ENCODE data around the gene NEDD4L.

The NEDD4L gene

DNA sequence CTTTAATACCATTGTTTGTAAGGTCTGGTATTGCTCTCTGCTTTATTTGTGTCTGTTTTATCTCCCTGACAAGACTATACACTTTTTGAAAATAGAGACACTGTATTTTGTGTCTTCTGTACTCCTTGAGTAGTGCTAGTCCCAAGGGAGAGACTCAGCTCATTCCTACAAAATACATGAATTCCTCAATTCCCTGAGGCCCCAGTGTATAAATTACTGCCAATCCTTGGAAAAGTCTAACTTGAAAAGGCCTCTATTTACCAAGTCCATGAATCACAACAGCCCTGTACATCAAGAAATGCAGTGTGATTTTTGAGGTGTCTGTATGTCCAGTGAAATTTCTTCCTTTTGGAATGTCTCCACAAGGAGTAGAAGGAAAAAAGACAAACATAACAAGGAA is 34.9 kb upstream of the NEDD4L start (continued):
- TF ChIP-seq, protein P1, sequence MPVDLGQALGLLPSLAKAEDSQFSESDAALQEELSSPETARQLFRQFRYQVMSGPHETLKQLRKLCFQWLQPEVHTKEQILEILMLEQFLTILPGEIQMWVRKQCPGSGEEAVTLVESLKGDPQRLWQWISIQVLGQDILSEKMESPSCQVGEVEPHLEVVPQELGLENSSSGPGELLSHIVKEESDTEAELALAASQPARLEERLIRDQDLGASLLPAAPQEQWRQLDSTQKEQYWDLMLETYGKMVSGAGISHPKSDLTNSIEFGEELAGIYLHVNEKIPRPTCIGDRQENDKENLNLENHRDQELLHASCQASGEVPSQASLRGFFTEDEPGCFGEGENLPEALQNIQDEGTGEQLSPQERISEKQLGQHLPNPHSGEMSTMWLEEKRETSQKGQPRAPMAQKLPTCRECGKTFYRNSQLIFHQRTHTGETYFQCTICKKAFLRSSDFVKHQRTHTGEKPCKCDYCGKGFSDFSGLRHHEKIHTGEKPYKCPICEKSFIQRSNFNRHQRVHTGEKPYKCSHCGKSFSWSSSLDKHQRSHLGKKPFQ (tag by site-specific recombination; IDR thresholded peaks at IDR 0.05), result no peak
- TF ChIP-seq, protein P2, sequence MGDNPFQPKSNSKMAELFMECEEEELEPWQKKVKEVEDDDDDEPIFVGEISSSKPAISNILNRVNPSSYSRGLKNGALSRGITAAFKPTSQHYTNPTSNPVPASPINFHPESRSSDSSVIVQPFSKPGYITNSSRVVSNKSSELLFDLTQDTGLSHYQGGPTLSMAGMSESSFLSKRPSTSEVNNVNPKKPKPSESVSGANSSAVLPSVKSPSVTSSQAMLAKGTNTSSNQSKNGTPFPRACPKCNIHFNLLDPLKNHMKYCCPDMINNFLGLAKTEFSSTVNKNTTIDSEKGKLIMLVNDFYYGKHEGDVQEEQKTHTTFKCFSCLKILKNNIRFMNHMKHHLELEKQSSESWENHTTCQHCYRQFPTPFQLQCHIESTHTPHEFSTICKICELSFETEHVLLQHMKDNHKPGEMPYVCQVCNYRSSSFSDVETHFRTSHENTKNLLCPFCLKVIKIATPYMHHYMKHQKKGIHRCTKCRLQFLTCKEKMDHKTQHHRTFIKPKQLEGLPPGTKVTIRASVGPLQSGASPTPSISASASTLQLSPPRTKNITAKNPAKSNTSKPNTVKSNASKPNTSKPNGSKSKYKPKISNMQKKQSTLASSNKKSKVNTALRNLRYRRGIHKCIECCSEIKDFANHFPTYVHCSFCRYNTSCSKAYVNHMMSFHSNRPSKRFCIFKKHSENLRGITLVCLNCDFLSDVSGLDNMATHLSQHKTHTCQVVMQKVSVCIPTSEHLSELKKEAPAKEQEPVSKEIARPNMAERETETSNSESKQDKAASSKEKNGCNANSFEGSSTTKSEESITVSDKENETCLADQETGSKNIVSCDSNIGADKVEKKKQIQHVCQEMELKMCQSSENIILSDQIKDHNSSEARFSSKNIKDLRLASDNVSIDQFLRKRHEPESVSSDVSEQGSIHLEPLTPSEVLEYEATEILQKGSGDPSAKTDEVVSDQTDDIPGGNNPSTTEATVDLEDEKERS (tag by site-specific recombination; IDR thresholded peaks at IDR 0.05), result no peak

DNA sequence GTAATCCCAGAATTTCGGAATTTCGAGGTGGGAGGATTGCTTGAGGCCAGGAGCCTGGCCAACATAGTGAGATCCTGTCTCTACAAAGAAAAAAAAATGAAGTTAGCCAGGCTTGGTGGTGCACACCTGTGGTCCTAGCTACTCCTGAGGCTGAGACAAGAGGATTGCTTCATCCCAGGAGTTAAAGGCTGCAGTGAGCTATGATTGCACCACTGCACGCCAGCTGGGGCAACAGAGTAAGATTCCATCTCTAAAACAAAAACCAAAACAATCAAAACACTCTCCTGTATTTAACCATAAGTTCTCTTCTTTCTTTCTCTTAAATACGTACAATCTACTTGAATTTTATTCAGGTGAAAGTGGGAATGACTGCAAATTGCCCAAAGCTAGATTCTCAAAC is 33.8 kb upstream of the NEDD4L start:
- CTCF ChIA-PET, result no interaction called here
- TF ChIP-seq ZNF777 (tag by site-specific recombination; IDR thresholded peaks at IDR 0.05; ENCODE audit: borderline replicate concordance), result no peak
- TF ChIP-seq, protein P3, sequence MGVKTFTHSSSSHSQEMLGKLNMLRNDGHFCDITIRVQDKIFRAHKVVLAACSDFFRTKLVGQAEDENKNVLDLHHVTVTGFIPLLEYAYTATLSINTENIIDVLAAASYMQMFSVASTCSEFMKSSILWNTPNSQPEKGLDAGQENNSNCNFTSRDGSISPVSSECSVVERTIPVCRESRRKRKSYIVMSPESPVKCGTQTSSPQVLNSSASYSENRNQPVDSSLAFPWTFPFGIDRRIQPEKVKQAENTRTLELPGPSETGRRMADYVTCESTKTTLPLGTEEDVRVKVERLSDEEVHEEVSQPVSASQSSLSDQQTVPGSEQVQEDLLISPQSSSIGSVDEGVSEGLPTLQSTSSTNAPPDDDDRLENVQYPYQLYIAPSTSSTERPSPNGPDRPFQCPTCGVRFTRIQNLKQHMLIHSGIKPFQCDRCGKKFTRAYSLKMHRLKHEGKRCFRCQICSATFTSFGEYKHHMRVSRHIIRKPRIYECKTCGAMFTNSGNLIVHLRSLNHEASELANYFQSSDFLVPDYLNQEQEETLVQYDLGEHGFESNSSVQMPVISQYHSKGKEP (tag by site-specific recombination; IDR thresholded peaks at IDR 0.05), result no peak
- TF ChIP-seq ZNF354C (tag by site-specific recombination; IDR thresholded peaks at IDR 0.05; ENCODE audit: borderline replicate concordance, low read depth), result no peak
- no peak for TF ChIP-seq OSR2 (tag by site-specific recombination; IDR thresholded peaks at IDR 0.05)
- TF ChIP-seq SETDB1 (IDR thresholded peaks at IDR 0.05; ENCODE audit: insufficient read length, low read length), result no peak
- TF ChIP-seq, protein P4, sequence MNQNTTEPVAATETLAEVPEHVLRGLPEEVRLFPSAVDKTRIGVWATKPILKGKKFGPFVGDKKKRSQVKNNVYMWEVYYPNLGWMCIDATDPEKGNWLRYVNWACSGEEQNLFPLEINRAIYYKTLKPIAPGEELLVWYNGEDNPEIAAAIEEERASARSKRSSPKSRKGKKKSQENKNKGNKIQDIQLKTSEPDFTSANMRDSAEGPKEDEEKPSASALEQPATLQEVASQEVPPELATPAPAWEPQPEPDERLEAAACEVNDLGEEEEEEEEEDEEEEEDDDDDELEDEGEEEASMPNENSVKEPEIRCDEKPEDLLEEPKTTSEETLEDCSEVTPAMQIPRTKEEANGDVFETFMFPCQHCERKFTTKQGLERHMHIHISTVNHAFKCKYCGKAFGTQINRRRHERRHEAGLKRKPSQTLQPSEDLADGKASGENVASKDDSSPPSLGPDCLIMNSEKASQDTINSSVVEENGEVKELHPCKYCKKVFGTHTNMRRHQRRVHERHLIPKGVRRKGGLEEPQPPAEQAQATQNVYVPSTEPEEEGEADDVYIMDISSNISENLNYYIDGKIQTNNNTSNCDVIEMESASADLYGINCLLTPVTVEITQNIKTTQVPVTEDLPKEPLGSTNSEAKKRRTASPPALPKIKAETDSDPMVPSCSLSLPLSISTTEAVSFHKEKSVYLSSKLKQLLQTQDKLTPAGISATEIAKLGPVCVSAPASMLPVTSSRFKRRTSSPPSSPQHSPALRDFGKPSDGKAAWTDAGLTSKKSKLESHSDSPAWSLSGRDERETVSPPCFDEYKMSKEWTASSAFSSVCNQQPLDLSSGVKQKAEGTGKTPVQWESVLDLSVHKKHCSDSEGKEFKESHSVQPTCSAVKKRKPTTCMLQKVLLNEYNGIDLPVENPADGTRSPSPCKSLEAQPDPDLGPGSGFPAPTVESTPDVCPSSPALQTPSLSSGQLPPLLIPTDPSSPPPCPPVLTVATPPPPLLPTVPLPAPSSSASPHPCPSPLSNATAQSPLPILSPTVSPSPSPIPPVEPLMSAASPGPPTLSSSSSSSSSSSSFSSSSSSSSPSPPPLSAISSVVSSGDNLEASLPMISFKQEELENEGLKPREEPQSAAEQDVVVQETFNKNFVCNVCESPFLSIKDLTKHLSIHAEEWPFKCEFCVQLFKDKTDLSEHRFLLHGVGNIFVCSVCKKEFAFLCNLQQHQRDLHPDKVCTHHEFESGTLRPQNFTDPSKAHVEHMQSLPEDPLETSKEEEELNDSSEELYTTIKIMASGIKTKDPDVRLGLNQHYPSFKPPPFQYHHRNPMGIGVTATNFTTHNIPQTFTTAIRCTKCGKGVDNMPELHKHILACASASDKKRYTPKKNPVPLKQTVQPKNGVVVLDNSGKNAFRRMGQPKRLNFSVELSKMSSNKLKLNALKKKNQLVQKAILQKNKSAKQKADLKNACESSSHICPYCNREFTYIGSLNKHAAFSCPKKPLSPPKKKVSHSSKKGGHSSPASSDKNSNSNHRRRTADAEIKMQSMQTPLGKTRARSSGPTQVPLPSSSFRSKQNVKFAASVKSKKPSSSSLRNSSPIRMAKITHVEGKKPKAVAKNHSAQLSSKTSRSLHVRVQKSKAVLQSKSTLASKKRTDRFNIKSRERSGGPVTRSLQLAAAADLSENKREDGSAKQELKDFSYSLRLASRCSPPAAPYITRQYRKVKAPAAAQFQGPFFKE (tag by site-specific recombination; IDR thresholded peaks at IDR 0.05; ENCODE audit: borderline replicate concordance), result no peak
- no peak for TF ChIP-seq ZNF221 (tag by site-specific recombination; IDR thresholded peaks at IDR 0.05; ENCODE audit: borderline replicate concordance)
- TF ChIP-seq ZNF19 (tag by site-specific recombination; IDR thresholded peaks at IDR 0.05; ENCODE audit: low read depth), result no peak
- TF ChIP-seq, protein P5, sequence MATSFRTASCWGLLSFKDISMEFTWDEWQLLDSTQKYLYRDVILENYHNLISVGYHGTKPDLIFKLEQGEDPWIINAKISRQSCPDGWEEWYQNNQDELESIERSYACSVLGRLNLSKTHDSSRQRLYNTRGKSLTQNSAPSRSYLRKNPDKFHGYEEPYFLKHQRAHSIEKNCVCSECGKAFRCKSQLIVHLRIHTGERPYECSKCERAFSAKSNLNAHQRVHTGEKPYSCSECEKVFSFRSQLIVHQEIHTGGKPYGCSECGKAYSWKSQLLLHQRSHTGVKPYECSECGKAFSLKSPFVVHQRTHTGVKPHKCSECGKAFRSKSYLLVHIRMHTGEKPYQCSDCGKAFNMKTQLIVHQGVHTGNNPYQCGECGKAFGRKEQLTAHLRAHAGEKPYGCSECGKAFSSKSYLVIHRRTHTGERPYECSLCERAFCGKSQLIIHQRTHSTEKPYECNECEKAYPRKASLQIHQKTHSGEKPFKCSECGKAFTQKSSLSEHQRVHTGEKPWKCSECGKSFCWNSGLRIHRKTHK (tag by site-specific recombination; IDR thresholded peaks at IDR 0.05), result no peak
- H3K4me3 ChIP-seq (ENCODE audit: low read depth, low read length), result no peak overlapping the region
- POLR2A ChIA-PET, result interaction anchor here (0.6 kb wide), 1 partner anchor 389 kb away, joined by 6 read pairs; the partner anchor contains the start of gene NARS1
- H3K4me1 ChIP-seq (ENCODE audit: control insufficient read depth, insufficient read depth, low read length), result no peaks in the 10 kb centered on the region
- H3K9me3 ChIP-seq (ENCODE audit: control insufficient read depth, insufficient read depth, low read depth, low read length), result no peaks in the 10 kb centered on the region
- no peaks in the 10 kb centered on the region for H3K36me3 ChIP-seq (ENCODE audit: control insufficient read depth in 2 of 2, insufficient read depth in 1 of 2, low read length in 2 of 2)
- no peak overlapping the region for H3K27ac ChIP-seq (ENCODE audit: extremely low read depth, low read depth, low read length)
